ENCODE results near the gene PPP1R14D.

DNA sequence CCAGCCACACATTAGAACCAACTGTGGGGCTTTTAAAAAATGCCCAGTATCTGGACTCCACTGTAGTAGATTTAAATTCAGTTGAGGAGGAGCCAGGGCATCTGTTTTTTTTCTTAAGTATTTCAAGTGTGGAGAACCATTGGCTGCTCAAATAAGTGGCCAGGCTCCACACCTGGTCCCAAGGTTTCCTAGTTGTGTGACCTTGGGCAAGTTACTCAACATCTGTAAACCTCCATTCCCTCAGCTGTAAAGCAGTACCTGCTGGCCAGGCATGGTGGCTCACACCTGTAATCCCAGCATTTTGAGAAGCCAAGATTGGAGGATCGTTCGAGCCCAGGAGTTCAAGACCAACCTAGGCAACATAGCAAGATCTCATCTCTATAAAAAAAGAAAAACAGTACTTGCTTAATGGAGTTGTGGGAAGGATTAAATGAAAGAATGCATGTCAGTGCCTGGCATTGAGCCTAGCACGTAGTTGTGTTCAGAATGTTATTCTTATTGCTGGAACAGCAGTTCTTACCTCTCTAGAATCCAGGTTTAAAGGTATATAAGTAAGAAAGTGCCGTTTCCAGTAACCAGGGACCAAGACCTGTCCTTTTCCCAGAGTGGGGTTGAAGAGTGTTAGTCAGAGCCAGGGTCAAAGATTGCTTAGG, 2.0 kb downstream of the PPP1R14D start:
- TF ChIP-seq EZH2 (IDR thresholded peaks at IDR 0.05; ENCODE audit: insufficient read depth, poor library complexity, severe bottlenecking) (no peak), EZH2phosphoT487 (IDR thresholded peaks at IDR 0.05; ENCODE audit: insufficient read depth, low read depth) (no peak)

Data from GM23248 (cell line).